HG02678 (cell line): Measurements from ENCODE around the gene SAA4.
"Not testable (repeated sequence)": the region's sequence is repeated elsewhere in the genome, so short reads cannot be mapped to it uniquely, and the experiment has no call there.

Source experiments
- ATAC-seq: cut with Tn5 transposase; IDR thresholded peaks from one replicate; pipeline ENCODE4 v1.9.1; 2021; ENCODE audit warnings: mild to moderate bottlenecking, moderate library complexity; ENCODE audit not compliant: unreplicated experiment

SAA4 gene

DNA sequence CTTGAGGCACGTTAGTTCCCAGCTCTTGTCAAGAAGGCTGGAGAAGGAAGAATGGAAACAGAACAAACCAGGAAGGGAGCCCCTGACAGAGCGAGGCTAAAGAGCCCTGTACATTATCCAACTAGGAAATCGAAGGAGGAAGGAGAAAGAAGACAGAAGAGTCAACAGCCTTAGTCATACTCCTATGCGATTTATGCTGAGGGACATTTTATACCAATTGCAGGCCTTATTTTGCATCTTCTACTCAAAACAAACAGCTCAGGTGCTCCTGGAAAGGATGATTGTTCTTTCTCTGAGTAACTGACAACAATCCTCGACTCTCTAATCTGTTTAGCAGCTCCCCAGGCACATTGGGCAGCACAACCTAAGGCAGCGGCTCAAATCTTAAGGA lies 10.6 kb upstream of the SAA4 start:
- ATAC-seq: not testable (repeated sequence)

DNA sequence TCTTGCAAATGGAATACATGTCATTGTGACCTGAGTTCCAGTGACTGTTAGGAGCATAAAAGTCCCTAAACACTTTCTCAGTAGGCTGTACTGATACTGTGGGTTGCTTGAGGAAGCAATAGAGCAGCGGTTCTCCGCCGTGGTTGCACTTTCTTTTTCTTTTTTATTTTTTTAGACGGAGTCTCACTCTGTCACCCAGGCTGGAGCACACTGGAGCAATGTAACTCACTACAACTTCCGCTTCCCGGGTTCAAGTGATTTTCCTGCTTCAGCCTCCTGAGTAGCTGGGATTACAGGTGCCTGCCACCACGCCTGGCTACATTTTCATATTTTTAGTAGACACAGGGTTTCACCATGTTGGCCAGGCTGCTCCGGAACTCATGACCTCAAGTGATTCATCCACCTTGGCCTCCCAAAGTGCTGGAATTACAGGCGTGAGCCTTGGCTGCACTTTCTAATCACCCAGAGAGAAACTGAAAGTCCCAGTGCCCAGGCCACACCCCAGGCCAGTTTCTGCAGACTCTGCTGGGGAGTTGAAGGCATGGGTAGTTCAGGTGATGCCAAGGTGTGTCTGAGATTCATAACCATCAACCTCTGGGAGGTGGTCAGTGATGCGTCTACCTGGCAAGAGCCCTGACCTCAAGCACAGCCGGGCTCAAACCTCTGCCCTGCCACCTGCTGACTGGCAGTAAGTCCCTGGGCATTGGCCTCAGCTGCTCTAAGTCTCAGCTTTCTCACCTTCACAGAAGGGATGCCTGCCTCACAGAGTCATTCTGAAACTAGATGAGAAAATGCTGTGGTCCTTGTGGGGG lies 10.0 kb upstream of the SAA4 start:
- ATAC-seq: peak; percentile 80

DNA sequence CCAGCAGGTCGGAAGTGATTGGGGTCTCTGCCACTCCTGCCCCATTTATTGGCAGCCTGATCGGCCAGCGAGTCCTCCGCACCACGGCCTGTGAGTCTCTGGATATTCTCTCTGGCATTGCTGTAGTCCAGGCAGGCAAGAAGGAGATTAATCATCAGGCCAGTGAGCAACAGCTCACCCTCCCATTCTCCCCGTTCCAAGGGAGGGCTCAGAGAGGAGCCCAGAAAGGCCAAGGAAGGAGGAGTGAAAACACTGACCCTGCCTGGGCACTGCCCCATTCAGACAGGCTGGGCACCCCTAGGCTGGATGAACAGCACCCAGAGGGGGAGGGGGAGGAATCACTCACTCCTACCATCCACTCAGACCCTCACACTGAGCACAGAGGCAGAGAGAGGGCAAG lies 8.8 kb upstream of the SAA4 start:
- ATAC-seq: no peak

DNA sequence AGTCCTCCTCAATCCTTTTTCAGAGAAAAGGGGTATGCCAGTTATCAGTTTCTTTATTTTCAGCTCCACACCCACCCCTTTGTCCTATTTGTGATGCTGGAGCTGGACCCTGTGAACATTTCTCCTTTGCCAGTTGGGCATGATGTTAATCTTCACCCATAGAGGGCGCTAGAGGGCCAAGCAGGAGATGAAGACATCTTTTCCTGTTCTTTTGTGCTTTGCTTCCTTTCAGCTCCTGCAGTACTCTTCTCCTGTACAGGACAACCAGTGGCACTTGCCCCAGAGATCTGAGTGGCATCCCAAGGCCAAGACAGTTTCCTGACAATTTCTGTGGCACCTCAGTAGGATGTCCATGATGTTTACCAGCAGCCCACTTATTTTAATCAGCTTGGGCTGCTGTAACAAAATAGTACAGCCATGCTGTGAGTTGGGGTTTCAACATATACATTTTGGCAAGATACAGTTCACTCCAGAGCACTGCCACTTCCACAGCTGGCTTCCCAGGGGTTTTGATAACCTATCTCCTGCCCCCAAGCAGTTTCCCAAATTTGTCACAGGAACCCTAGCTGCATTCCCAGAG lies 7.3 kb upstream of the SAA4 start:
- ATAC-seq: no peak

DNA sequence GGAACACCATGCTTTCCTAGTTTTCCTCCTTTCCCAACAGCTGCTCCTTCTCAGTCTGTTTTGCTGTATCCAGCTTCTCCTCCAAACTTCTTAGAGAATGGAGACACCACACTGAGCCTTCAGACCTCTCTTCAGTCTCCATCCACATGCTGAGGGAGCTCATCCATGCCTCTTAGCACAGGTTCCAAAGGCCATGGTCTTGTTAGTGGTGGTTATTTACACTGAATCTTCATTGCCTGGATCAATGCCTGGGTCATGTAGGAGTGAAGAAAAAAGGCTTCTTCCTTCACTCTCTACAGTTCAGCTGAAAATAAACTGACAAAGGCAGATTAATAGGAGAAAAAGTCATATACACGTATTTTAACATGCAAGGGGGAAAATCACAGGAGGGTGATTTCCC lies 3.1 kb upstream of the SAA4 start:
- no peak for ATAC-seq

DNA sequence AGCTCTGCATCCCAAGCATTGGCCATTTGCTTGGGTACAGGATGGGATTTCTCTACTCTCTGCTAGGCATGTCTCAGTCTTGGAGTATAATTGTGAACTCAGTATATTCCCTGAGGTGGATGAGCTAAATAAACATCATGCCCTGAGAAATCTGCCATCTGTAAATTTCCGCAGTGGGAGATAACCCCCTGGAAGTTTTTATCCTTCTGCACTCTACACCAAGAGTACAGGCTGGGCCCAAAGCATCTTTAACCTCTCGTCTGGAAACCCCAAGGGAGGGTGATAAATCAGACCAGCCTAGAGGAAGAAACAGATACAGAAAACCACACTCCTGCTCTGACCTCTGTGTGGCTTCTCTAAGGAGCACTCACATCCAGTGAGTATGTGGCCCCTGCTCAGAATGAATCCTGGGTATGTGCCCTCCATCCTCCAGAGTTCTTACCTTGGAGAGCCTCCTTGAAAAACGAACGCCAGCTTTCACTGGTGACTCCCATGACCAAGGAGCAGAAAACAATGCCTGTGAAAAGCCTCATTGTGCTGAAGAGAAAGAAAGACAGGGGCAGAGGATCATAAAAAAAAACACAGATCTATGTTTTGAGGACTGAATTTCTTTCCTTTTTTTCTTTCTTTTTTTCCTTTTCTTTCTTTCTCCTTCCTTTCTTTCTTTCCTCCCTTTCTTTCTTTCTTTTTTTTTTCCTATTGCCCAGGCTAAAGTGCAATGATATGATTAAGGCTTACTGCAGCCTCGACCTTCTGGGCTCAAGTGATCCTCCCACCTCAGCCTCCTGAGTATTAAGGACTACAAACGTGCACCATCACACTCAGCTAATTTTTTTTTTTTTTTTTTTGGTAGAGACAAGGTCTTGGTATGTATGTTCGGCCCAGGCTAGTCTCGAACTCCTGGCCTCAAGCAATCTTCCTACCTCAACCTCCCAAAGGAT lies 938 bp downstream of the SAA4 start:
- ATAC-seq: no peak

DNA sequence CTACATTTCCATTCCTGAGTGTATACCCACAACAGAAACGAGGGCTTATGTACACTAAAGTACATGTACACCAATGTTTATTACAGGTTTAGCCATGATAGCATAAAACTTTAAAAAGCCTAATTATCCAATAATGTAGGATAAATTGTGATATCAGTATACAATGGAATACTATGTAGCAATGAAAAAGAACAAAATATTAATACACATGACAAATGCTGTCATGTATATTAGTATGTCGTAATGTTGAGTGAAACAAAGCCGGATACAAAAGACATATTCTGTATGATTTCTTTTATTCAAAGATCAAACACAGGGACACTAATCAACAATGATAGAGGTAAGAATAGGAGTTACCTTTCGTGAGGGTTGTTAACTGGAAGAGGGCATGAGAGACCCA lies 2.7 kb downstream of the SAA4 start:
- no peak for ATAC-seq

DNA sequence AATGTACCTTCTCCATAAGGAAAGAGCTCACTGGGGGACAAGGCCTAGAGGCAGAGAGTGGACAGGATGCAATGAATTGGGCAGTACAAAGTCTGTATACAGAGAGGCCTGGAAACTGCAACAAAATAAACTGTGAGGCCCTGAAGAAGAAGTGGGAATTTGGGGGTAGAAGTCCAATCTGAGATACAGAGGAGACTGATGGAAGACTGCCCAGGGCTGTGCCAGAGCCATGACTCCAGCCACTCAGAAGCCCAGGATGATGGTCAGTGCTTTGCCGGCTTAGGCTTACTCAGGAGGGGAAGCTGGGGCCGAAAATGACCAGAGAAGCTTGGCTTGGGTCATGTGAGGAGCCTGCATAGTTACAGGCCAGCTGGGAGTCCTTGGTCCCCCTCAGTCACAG lies 5.7 kb downstream of the SAA4 start:
- ATAC-seq: no peak

DNA sequence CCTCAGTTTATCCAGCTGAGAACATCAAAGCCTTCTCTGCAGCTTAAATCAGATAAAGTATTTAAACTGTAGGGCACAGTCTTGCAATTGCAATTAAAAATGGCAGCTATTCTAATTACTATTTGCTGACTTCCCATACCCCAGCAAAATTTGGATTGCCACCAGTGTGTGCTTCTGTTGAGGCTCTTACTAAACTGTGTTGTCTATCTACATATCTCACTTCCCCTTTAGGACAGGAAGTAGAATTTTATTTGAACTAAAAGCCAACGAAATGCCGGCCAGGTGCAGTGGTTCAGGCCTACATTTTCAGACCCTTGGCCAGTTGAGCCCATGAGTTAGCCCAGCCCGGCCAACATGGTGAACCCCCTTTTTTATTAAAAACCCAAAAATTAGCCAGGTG lies 7.1 kb downstream of the SAA4 start:
- ATAC-seq: peak; percentile 93

DNA sequence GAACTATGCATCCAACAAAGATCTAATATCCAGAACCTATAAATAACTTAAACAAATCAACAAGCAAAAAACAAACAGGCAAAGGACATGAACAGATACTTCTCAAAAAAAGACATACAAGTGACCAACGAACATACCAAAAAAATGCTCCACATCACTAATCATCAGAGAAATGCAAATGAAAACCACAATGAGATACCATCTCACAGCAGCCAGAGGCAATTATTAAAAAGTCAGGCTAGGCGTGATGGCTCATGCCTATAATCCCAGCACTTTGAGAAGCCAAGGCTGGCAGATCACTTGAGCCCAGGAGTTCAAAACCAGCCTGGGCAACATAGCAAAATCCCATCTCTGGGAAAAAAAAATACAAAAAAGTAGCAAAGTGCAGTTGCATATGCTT lies 10.7 kb downstream of the SAA4 start:
- ATAC-seq: no peak

DNA sequence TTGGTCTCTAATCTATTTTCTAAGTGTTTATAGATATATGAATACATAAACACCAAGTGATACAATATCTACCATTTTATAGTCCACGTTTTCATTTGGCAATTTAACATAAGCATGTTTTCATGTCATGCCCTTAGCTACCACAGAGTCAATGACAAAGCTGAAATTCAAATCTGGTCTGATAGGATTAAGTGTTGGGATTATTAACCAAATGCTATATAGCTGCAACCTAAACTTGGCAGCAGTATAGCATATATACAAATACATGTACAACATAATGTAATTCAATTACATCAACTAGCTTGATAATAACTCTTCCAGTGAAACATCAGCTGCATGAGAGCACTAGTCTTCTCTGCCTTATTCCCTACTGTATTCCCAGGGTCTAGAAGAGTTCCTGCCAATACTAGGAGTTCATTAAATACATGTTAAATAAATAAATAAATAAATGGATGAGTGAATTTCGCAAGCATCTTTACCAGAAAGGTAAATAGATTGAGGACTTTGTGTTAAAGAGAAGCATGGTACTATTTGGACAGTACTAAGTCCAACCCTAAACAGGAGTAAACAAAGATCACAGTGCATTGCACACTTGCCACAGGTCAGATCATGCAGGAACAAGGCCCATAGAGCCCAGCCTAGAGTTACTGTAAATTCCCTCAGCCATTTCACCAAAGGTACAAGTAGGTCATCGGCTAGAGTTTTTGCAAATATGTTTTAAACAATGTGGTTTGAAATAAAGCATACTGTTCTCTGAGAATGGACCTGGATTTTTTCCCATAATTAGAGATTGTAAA lies 12.8 kb downstream of the SAA4 start:
- no peak for ATAC-seq

DNA sequence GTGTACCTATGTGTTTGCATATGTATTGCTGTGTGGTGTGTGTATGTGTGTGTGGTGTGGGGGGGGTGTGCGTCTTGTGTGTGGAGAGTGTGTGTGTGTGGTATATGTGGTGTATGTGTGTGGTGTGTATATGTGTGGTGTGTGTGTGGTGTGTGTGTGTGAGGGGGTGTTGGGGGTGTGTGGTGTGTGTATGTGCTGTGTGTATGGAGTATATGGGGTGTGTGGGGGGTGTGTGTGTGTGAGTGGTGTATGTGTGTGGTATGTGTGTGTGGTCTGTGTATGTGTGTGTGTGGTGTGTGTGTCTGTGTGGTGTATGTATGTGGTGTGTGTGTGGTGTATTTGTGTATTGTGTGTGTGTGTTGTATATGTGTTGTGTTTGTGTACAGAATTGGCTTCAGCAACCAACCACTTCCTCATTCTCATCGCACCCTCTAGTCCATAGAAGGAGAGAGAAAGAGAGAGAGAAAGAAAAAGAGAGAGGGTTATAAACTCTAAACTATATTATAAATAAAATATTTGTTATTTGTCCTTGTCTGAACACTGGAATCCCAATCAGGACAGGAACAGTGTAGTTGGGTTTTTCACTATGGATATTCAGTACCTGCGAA lies 13.7 kb downstream of the SAA4 start:
- ATAC-seq: no peak

DNA sequence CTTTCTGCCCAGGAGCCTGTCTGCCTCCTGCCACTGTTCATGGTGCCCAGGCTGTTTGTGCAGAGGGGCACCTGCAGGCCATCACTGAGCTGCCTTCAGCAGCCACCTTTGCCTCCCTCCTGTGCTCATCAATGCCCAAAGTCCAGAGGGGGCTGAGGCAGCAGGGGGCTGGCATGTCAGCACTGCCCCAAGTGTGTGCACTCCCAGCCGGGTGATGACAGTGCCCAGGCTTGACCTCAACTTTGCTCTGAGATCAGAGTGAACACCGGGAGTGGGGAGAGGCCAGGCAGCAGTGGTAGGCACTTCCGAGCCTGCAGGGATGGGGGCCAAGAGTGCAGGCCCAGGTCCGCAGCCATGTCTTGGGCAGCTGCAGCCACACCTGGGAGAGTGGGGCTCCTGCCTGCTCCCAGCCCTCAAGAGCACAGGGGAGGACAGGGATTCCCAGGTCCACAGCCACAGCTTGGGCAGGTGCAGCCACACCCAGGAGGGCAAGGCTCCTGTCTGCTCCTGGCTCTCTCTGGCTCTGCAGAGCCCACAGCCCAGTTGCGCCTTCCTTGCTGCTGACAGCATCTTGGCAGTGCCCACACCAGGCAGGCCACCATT lies 15.2 kb downstream of the SAA4 start:
- ATAC-seq: no peak

DNA sequence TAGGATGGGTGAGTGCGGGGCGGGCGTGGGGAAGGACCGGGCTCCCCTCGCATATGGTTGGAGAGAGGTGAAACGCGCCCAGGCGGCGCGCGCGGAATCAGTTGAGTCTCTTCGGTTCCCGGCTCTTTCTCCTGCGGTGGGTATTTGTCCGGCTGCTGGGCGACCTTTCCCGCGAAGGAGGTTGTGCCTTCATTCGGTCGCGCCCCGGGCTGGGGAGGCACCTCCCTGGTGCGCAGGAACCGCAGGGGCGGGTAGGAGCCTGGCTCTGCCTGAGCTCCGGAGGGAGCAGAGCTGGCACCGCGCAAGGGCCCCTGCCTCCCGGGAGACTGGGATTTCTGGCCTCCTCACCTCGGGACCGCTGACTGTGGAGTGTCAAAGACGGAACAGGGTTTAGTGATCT lies 27.5 kb downstream of the SAA4 start:
- ATAC-seq: no peak

DNA sequence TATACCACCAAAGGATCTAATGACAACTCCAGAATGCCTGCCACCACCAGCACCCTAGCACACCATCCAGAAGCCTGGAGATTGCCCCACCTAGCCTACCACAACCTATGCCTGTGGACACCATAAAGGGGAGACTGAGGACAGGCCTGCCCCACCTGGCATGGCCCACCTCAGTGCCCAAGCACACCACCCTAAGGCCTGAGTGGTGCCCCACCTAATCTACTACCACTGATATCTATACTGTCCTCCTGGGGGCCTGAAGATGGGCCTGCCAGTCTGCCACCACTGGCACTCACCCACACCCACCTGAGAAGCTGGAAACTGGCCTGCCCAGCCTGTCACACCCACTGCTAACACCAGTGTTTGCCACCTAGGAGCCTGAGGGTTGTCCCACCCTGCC lies 31.8 kb downstream of the SAA4 start:
- no peak for ATAC-seq

DNA sequence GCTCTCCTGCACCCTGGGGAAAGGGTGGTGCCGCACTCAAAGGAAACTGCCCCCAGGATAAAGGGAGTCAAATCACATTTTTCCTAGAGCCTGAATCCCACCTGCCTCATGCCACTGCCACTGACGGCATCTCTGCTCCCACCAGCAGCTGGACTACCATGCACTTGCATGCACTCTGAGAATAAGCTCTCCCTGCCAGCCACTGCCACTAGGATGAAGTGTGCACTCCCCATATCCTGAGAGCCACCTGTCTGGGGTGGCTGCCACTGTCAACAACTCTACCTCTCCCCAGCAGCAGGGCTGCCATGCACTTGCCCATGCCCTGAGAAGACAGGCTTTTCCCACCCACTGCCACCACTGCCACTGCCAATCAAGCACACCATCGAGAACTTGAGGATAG lies 32.4 kb downstream of the SAA4 start:
- no peak for ATAC-seq

DNA sequence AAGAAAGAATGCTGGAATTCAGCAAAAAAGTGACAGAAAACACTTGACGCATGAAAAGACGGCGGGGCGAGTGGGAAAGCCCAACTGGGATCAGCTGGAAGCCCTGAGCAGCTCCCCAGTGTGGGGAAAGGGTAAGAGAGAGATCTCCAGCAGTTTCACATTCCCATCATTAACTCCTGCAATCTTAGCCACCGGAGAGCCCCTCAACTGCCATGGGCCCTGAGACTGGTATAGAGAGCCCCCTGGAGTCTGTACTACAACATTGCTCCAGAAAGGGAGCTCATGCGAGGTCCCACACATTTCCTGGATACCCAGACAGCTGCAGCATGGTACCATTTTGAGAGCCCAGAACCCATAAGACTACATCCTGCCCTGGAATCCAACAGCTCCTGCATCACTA lies 32.9 kb downstream of the SAA4 start:
- ATAC-seq: no peak

DNA sequence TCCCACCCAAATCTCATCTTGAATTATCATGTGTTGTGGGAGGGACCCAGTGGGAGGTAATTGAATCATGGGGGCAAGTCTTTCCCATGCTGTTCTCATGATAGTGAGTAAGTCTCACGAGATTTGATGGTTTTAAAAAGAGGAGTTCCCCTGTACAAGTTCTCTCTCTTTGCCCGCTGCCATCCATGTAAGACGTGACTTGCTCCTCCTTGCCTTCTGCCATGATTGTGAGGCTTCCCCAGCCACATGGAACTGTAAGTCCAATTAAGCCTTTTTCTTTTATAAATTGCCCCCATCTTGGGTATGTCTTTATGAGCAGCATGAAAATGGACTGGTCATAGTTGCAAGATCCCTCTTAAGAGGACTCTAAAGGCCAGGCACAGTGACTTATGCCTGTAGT lies 38.9 kb downstream of the SAA4 start:
- ATAC-seq: not testable (repeated sequence)

DNA sequence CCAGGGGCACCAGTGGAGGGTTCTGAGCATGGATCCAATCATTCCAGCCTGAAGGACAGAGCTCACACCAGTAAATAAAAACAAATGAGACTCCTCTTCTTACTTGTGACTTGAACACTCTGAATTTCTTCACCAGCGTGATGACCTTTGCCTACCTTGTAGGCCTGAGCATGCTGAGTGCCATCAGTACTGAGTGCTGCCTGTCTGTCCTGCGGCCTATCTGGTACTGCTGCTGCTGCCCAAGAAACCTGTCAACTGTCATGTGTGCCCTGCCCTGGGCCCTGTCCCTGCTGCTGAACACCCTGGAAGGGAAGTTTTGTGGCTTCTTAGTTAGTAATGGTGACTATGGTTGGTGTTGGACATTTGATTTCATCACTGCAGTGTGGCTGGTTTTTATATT lies 40.1 kb downstream of the SAA4 start:
- ATAC-seq: no peak

DNA sequence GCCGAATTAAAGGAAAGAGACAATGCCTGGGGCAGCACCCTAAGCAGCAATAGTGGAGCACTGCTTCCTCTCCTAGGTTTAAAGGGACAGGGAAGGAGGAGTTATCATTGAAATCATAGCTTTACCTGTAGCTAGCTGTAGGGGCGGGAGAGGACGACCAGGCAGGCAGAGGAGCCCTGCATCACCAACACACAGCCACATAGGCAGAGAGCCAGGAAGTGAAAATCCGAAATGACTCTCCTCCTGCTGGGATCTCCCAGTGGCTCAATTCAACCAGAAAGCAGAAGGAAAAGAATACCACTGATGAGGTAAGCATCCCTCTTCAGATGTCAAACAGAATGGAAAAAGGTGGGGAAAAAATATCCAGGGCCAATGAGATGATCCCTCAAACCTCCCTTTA lies 43.6 kb downstream of the SAA4 start:
- peak; percentile 50 for ATAC-seq
